GM15510 (cell line): ENCODE results near the gene LSMEM2.
A peak's percentile ranks its signal among the peaks of the same experiment; 100 is the strongest.

Source experiments
- POLR2A ChIP-seq: IDR thresholded peaks from 3 replicates; pipeline ENCODE4 v1.6.1; 2011; ENCODE audit warnings: borderline replicate concordance; ENCODE audit not compliant: insufficient read length; ENCODE audit errors: extremely low read depth

LSMEM2 gene

GRCh38 chr3:50296721-50297383 lies 18.0 kb downstream of the LSMEM2 start:
- no peak for TF ChIP-seq POLR2A

GRCh38 chr3:50297384-50297775 lies 18.5 kb downstream of the LSMEM2 start:
- TF ChIP-seq POLR2A = no peak

- TF ChIP-seq POLR2A = no peak
Observed at GRCh38 chr3:50297896-50298725, 19.2 kb downstream of the LSMEM2 start.

GRCh38 chr3:50298836-50299637 lies 20.1 kb downstream of the LSMEM2 start, which contains the start of the genes HYAL3 and NAA80:
TSS of gene HYAL3 (minus strand) at chr3:50299405. CDS start at chr3:50295602, 3,803 bp downstream.
TSS of gene NAA80 (minus strand) at chr3:50299405. CDS start at chr3:50297463, 1,942 bp downstream.
- peak; percentile 93 for TF ChIP-seq POLR2A

- no peak for TF ChIP-seq POLR2A
Observed at GRCh38 chr3:50299638-50299928, 20.7 kb downstream of the LSMEM2 start.

- no peak for TF ChIP-seq POLR2A
Observed at GRCh38 chr3:50299929-50300680, 21.2 kb downstream of the LSMEM2 start.

GRCh38 chr3:50300681-50301254 lies 21.9 kb downstream of the LSMEM2 start:
- TF ChIP-seq POLR2A = no peak

GRCh38 chr3:50302095-50303012 lies 23.5 kb downstream of the LSMEM2 start:
- TF ChIP-seq POLR2A = no peak

GRCh38 chr3:50303013-50303815 lies 24.3 kb downstream of the LSMEM2 start, which contains the start of gene HYAL1:
TSS of gene HYAL1 (minus strand) at chr3:50303574. CDS start at chr3:50302956, 618 bp downstream.
- TF ChIP-seq POLR2A = no peak

GRCh38 chr3:50304601-50305000 lies 25.7 kb downstream of the LSMEM2 start:
- TF ChIP-seq POLR2A = no peak

- no peak for TF ChIP-seq POLR2A
Observed at GRCh38 chr3:50314342-50314741, 35.5 kb downstream of the LSMEM2 start.

GRCh38 chr3:50314816-50315215 lies 35.9 kb downstream of the LSMEM2 start:
- no peak for TF ChIP-seq POLR2A
